Measurements from ENCODE around the gene DGKH. TPM values are rescaled to one million over a fixed set of nuclear protein-coding genes. Genes with fewer than 3 reads are reported as not detected.

The DGKH gene
- total RNA-seq, 6 donors from 2014 or later: 9.6 to 33.2 (median 17.4) TPM

- TF ChIP-seq POLR2AphosphoS5 (IDR thresholded peaks at IDR 0.05) (no peak), POLR2A (IDR thresholded peaks at IDR 0.05) (no peak), CTCF (IDR thresholded peaks at IDR 0.05) (no peak), EP300 (IDR thresholded peaks at IDR 0.05) (no peak)
- no peak for ATAC-seq (ENCODE audit: low FRiP score in 2 of 2)
- WGBS, 2 donors: 73 to 90% methylated on average over 5 of the region's 5 CpGs
These were observed 29.8 kb downstream of the DGKH start for GRCh38 chr13:42078128-42078808.

DNA sequence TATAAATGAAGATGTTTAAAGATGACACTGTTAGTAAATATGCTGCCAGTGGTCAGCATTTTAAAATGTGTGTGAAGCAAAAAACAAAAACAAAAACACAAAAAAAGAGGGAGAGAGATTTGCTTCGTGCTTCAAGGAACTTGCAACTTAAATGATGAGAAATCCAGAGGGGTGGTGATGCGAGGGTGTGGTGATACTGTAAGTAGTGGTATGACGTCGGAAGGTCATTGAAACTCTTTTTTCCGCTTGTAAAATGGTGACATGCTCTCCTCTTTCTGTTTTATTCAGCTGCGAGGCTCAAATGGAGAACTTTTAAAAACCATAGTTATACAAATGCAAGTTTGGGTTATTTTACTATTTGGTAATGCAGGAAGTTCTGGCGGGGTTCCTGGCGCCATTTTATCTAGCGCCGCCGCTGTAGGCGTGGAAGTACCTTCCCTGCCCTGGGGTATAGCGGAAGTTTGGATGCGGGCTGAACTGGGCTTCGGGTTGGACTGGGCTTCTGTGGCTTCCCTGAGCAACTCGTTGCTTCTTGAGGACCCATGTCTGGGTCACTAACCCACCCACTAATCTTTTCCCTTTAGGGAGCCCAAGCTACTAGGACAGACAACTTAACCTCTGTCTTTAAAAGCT lies 34.8 kb downstream of the DGKH start:
- Histone ChIP-seq H3K27ac (no peak overlapping the region), H3K4me3 (no peak overlapping the region), H3K9me3 (no peaks in the 10 kb centered on the region), H3K4me1 (no peaks in the 10 kb centered on the region), H3K27me3 (no peaks in the 10 kb centered on the region), H3K36me3 (no peaks in the 10 kb centered on the region)
- ATAC-seq (ENCODE audit: low FRiP score in 2 of 2): no peak
- TF ChIP-seq CTCF (IDR thresholded peaks at IDR 0.05) (no peak), POLR2A (IDR thresholded peaks at IDR 0.05) (no peak), POLR2AphosphoS5 (IDR thresholded peaks at IDR 0.05) (no peak), EP300 (IDR thresholded peaks at IDR 0.05) (no peak)
- no peak for DNase-seq
- WGBS, 2 donors: 86 to 88% methylated on average over 16 of the region's 16 CpGs

More at GRCh38 chr13:42078128-42078808, 29.8 kb downstream of the DGKH start:
- Histone ChIP-seq H3K4me3 (no peak overlapping the region), H3K27ac (no peak overlapping the region), H3K4me1 (peaks cover 0 to 7% (median 0%) of the 10 kb centered on the region in 4 donors), H3K36me3 (no peaks in the 10 kb centered on the region), H3K9me3 (no peaks in the 10 kb centered on the region), H3K27me3 (no peaks in the 10 kb centered on the region)
- DNase-seq: no peak

DNA sequence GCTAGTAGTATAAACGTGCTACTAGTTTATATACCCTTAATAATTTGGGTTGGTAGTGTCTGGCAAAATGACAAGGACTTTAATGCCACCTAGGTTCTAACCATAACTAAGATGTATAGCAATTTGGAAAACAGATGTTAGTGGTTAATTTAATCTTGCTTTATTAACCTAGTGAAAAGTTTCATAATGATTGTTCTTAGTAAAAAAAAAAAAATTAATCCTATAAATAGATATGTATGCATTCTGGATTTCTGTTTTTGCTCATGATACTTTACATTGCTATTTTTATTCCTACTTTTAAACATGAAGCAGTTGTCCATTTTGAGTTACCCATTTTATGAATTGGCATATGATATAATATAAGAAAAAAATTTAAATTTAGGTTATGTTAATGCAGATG lies 36.3 kb downstream of the DGKH start:
- ATAC-seq (ENCODE audit: low FRiP score in 2 of 2): no peak
- Histone ChIP-seq H3K27ac (no peak overlapping the region), H3K27me3 (no peaks in the 10 kb centered on the region), H3K9me3 (no peaks in the 10 kb centered on the region), H3K36me3 (no peaks in the 10 kb centered on the region), H3K4me1 (no peaks in the 10 kb centered on the region), H3K4me3 (no peak overlapping the region)
- DNase-seq: no peak
- TF ChIP-seq CTCF (IDR thresholded peaks at IDR 0.05) (no peak), POLR2A (IDR thresholded peaks at IDR 0.05) (no peak), POLR2AphosphoS5 (IDR thresholded peaks at IDR 0.05) (no peak), EP300 (IDR thresholded peaks at IDR 0.05) (no peak)
- 68% methylated on average over 1 of the region's 1 CpG for WGBS, 2 donors

DNA sequence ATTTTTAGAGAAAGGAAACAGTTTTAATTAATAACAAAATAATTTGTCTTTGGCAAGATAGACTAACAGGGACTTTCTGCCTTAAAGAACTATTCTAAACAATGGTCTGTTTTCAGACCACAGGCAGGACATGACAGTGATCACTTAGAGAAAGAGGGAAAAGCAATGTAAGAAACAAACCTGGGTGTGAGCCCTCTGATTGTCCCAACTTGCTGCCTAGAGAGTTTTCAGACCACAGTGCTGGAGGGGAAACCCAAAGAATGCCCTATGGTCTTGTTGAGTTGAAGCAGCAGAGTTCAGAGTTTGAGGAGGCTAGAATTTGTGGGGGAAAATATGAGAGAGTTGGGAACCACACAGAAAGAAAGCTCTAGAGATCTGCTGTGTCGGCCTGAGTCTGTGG lies 38.1 kb downstream of the DGKH start:
- Histone ChIP-seq H3K9me3 (no peaks in the 10 kb centered on the region), H3K36me3 (no peaks in the 10 kb centered on the region), H3K4me1 (no peaks in the 10 kb centered on the region), H3K27me3 (no peaks in the 10 kb centered on the region), H3K27ac (no peak overlapping the region), H3K4me3 (no peak overlapping the region)
- no peak for DNase-seq
- TF ChIP-seq CTCF (IDR thresholded peaks at IDR 0.05): no peak
- TF ChIP-seq POLR2A (IDR thresholded peaks at IDR 0.05): no peak
- TF ChIP-seq POLR2AphosphoS5 (IDR thresholded peaks at IDR 0.05): no peak
- TF ChIP-seq EP300 (IDR thresholded peaks at IDR 0.05): no peak
- ATAC-seq (ENCODE audit: low FRiP score in 2 of 2): no peak
- WGBS, 2 donors: 100% methylated on average over 1 of the region's 1 CpG

Measured in upper lobe of left lung (tissue), 6 donors.